ENCODE measurements around the gene SMIM43.

DNA sequence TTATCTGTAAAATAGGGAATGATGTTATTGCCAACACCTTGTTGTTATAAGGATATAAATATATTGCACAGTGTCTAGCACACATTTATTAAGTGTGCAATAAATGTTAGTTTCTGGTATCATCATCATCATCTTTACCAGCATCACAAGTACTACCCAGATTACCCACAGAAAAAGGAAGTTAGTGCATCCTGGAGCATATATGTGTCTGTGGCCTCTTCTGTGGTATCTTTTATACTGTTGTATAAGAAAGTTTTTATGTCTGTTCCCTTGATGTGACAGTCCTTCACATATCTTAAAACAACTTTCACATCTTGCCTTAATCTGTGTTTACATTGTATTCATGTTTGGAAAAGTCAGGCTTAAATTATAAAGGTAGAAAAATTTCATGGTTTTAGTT, 46.2 kb upstream of the SMIM43 start:
- TF ChIP-seq, protein P1, sequence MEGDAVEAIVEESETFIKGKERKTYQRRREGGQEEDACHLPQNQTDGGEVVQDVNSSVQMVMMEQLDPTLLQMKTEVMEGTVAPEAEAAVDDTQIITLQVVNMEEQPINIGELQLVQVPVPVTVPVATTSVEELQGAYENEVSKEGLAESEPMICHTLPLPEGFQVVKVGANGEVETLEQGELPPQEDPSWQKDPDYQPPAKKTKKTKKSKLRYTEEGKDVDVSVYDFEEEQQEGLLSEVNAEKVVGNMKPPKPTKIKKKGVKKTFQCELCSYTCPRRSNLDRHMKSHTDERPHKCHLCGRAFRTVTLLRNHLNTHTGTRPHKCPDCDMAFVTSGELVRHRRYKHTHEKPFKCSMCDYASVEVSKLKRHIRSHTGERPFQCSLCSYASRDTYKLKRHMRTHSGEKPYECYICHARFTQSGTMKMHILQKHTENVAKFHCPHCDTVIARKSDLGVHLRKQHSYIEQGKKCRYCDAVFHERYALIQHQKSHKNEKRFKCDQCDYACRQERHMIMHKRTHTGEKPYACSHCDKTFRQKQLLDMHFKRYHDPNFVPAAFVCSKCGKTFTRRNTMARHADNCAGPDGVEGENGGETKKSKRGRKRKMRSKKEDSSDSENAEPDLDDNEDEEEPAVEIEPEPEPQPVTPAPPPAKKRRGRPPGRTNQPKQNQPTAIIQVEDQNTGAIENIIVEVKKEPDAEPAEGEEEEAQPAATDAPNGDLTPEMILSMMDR (IDR thresholded peaks at IDR 0.05), result no peak
- no peak for TF ChIP-seq NR3C1 (CRISPR knock-in tag; conservative IDR thresholded peaks at IDR 0.05; ENCODE audit: low read depth)
- TF ChIP-seq, protein P2, sequence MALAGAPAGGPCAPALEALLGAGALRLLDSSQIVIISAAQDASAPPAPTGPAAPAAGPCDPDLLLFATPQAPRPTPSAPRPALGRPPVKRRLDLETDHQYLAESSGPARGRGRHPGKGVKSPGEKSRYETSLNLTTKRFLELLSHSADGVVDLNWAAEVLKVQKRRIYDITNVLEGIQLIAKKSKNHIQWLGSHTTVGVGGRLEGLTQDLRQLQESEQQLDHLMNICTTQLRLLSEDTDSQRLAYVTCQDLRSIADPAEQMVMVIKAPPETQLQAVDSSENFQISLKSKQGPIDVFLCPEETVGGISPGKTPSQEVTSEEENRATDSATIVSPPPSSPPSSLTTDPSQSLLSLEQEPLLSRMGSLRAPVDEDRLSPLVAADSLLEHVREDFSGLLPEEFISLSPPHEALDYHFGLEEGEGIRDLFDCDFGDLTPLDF (CRISPR knock-in tag; IDR thresholded peaks at IDR 0.05), result no peak
